Activated T-cell treated with anti-CD3 and anti-CD28 coated beads, Interleukin-2, amount 50 U/mL, for 72 hours (primary cell): ENCODE data around the gene MANEAL. TPM values are rescaled to one million over a fixed set of nuclear protein-coding genes. Genes with fewer than 3 reads are reported as not detected.
A peak's percentile ranks its signal among the peaks of the same experiment; 100 is the strongest.

Experiments
- ATAC-seq, 2 donors: fragments of 150-1000 bp; cut with Tn5 transposase; replicated peaks in 1 of 2; 2 replicates each; pipeline ENCODE4 v1.10.0; 2021; ENCODE audit warnings: moderate library complexity in 2 of 2, mild to moderate bottlenecking in 1 of 2
- DNase-seq, 2 donors: peaks; one replicate each; pipeline ENCODE4 v3.0.0; 2021 to 2022; ENCODE audit warnings: mixed read lengths in 1 of 2
- H3K27ac Mint-ChIP-seq: one replicate; pipeline ENCODE4 v1.8.0; 2022; ENCODE audit warnings: mild to moderate bottlenecking, moderate library complexity, mixed read lengths
- H3K27me3 Mint-ChIP-seq: one replicate; pipeline ENCODE4 v1.8.0; 2022; ENCODE audit warnings: low read depth, mixed read lengths
- H3K36me3 Mint-ChIP-seq, 2 donors: one replicate each; pipeline ENCODE4 v1.8.0; 2022; ENCODE audit warnings: mixed read lengths in 2 of 2, mild to moderate bottlenecking in 1 of 2; ENCODE audit not compliant: insufficient read depth in 2 of 2
- H3K4me1 Mint-ChIP-seq: one replicate; pipeline ENCODE4 v1.8.0; 2022; ENCODE audit warnings: low read depth, mixed read lengths
- H3K4me3 Mint-ChIP-seq, 2 donors: one replicate each; pipeline ENCODE4 v1.8.0; 2022; ENCODE audit warnings: mild to moderate bottlenecking in 2 of 2, mixed read lengths in 2 of 2, moderate library complexity in 2 of 2
- H3K9me3 Mint-ChIP-seq, 2 donors: one replicate each; pipeline ENCODE4 v1.8.0; 2022; ENCODE audit warnings: mixed read lengths in 2 of 2
- total RNA-seq, 2 donors: library from RNA; stranded (reverse); gene quantifications; one replicate each; pipeline ENCODE4 v1.2.3, GENCODE V29; 2022

The MANEAL gene
- total RNA-seq, 2 donors from 2014 or later, result 1.9 to 2.4 TPM

GRCh38 chr1:37821481-37821880, 27.8 kb downstream of the MANEAL start:
- peaks cover 4 to 16% of the 10 kb centered on the region in 2 donors for H3K36me3 Mint-ChIP-seq
- peaks cover 12% of the 10 kb centered on the region for H3K4me1 Mint-ChIP-seq
- no peaks in the 10 kb centered on the region for H3K27me3 Mint-ChIP-seq
- H3K27ac Mint-ChIP-seq, result no peak overlapping the region
- ATAC-seq (no peak), DNase-seq (no peak)
- H3K4me3 Mint-ChIP-seq, result no peak overlapping the region
- no peaks in the 10 kb centered on the region for H3K9me3 Mint-ChIP-seq

GRCh38 chr1:37822906-37823815, 29.5 kb downstream of the MANEAL start:
- Mint-ChIP-seq H3K27me3 (no peaks in the 10 kb centered on the region), H3K4me1 (peaks cover 12% of the 10 kb centered on the region), H3K9me3 (no peaks in the 10 kb centered on the region), H3K36me3 (peaks cover 4 to 13% of the 10 kb centered on the region in 2 donors), H3K4me3 (peak overlapping the region in 1 of 2 donors; percentile 46), H3K27ac (peak overlapping the region; percentile 78)
- peak; percentile 55 to 80 for ATAC-seq
- DNase-seq, result peak in 1 of 2 donors; percentile 24

- H3K36me3 Mint-ChIP-seq, result peaks cover 4 to 14% of the 10 kb centered on the region in 2 donors
- no peaks in the 10 kb centered on the region for H3K9me3 Mint-ChIP-seq
- no peak overlapping the region for H3K4me3 Mint-ChIP-seq
- no peaks in the 10 kb centered on the region for H3K27me3 Mint-ChIP-seq
- no peak overlapping the region for H3K27ac Mint-ChIP-seq
- ATAC-seq, result no peak
- no peak for DNase-seq
- H3K4me1 Mint-ChIP-seq, result peaks cover 12% of the 10 kb centered on the region
Observed at GRCh38 chr1:37824001-37824400, 30.4 kb downstream of the MANEAL start.

- Mint-ChIP-seq H3K4me3 (no peak overlapping the region), H3K9me3 (no peaks in the 10 kb centered on the region), H3K36me3 (peaks cover 4 to 11% of the 10 kb centered on the region in 2 donors), H3K27ac (peak overlapping the region; percentile 86), H3K27me3 (no peaks in the 10 kb centered on the region), H3K4me1 (peaks cover 12% of the 10 kb centered on the region)
- ATAC-seq (no peak), DNase-seq (no peak)
Observed at GRCh38 chr1:37825506-37825905, 31.9 kb downstream of the MANEAL start.

GRCh38 chr1:37828410-37829074, 34.9 kb downstream of the MANEAL start:
- Mint-ChIP-seq H3K36me3 (peaks cover 6 to 12% of the 10 kb centered on the region in 2 donors), H3K4me1 (peaks cover 8% of the 10 kb centered on the region), H3K27ac (no peak overlapping the region), H3K4me3 (no peak overlapping the region), H3K9me3 (no peaks in the 10 kb centered on the region), H3K27me3 (no peaks in the 10 kb centered on the region)
- ATAC-seq (no peak), DNase-seq (no peak)

- H3K9me3 Mint-ChIP-seq, result no peaks in the 10 kb centered on the region
- peaks cover 8 to 23% of the 10 kb centered on the region in 2 donors for H3K36me3 Mint-ChIP-seq
- no peak for ATAC-seq
- H3K27me3 Mint-ChIP-seq, result no peaks in the 10 kb centered on the region
- H3K27ac Mint-ChIP-seq, result no peak overlapping the region
- H3K4me3 Mint-ChIP-seq, result no peak overlapping the region
- no peak for DNase-seq
- H3K4me1 Mint-ChIP-seq, result no peaks in the 10 kb centered on the region
Observed at GRCh38 chr1:37831109-37831508, 37.5 kb downstream of the MANEAL start.

- H3K4me3 Mint-ChIP-seq, result no peak overlapping the region
- ATAC-seq (no peak), DNase-seq (no peak)
- no peaks in the 10 kb centered on the region for H3K27me3 Mint-ChIP-seq
- no peaks in the 10 kb centered on the region for H3K9me3 Mint-ChIP-seq
- H3K36me3 Mint-ChIP-seq, result peaks cover 8 to 23% of the 10 kb centered on the region in 2 donors
- no peaks in the 10 kb centered on the region for H3K4me1 Mint-ChIP-seq
- no peak overlapping the region for H3K27ac Mint-ChIP-seq
Observed at GRCh38 chr1:37831809-37832208, 38.2 kb downstream of the MANEAL start.

- H3K27ac Mint-ChIP-seq, result no peak overlapping the region
- no peak overlapping the region for H3K4me3 Mint-ChIP-seq
- no peak for DNase-seq
- H3K36me3 Mint-ChIP-seq, result peaks cover 8 to 17% of the 10 kb centered on the region in 2 donors
- no peaks in the 10 kb centered on the region for H3K4me1 Mint-ChIP-seq
- ATAC-seq, result no peak
- no peaks in the 10 kb centered on the region for H3K27me3 Mint-ChIP-seq
- H3K9me3 Mint-ChIP-seq, result no peaks in the 10 kb centered on the region
Observed at GRCh38 chr1:37836788-37837187, 43.1 kb downstream of the MANEAL start.

GRCh38 chr1:37839676-37840075, 46.0 kb downstream of the MANEAL start:
- DNase-seq (no peak), ATAC-seq (no peak)
- Mint-ChIP-seq H3K27me3 (no peaks in the 10 kb centered on the region), H3K4me1 (peaks cover 17% of the 10 kb centered on the region), H3K36me3 (peaks cover under 1 to 10% of the 10 kb centered on the region in 2 donors), H3K27ac (no peak overlapping the region), H3K4me3 (no peak overlapping the region), H3K9me3 (no peaks in the 10 kb centered on the region)

- no peaks in the 10 kb centered on the region for H3K27me3 Mint-ChIP-seq
- DNase-seq (no peak), ATAC-seq (no peak)
- no peaks in the 10 kb centered on the region for H3K9me3 Mint-ChIP-seq
- peaks cover 27% of the 10 kb centered on the region for H3K4me1 Mint-ChIP-seq
- H3K36me3 Mint-ChIP-seq, result peaks cover 0 to 12% of the 10 kb centered on the region in 2 donors
- H3K4me3 Mint-ChIP-seq, result no peak overlapping the region
- H3K27ac Mint-ChIP-seq, result no peak overlapping the region
Observed at GRCh38 chr1:37840711-37841110, 47.1 kb downstream of the MANEAL start.

- Mint-ChIP-seq H3K27me3 (no peaks in the 10 kb centered on the region), H3K4me3 (no peak overlapping the region), H3K4me1 (peaks cover 37% of the 10 kb centered on the region), H3K27ac (no peak overlapping the region), H3K36me3 (peaks cover 0 to 12% of the 10 kb centered on the region in 2 donors), H3K9me3 (no peaks in the 10 kb centered on the region)
- DNase-seq (no peak), ATAC-seq (no peak)
Observed at GRCh38 chr1:37841652-37842051, 48.0 kb downstream of the MANEAL start.

GRCh38 chr1:37844536-37844935, 50.9 kb downstream of the MANEAL start:
- DNase-seq, result no peak
- H3K27me3 Mint-ChIP-seq, result no peaks in the 10 kb centered on the region
- H3K4me1 Mint-ChIP-seq, result peaks cover 47% of the 10 kb centered on the region
- peak overlapping the region; percentile 11 for H3K27ac Mint-ChIP-seq
- ATAC-seq, result no peak
- peaks cover 0 to 9% of the 10 kb centered on the region in 2 donors for H3K36me3 Mint-ChIP-seq
- no peak overlapping the region for H3K4me3 Mint-ChIP-seq
- no peaks in the 10 kb centered on the region for H3K9me3 Mint-ChIP-seq

GRCh38 chr1:37845049-37845646, 51.5 kb downstream of the MANEAL start:
- Mint-ChIP-seq H3K4me3 (no peak overlapping the region), H3K27ac (peak overlapping the region; percentile 18), H3K9me3 (no peaks in the 10 kb centered on the region), H3K36me3 (peaks cover 0 to 9% of the 10 kb centered on the region in 2 donors), H3K4me1 (peaks cover 47% of the 10 kb centered on the region), H3K27me3 (no peaks in the 10 kb centered on the region)
- ATAC-seq, result no peak
- DNase-seq, result no peak
